Natural killer cell (primary cell): ENCODE measurements around the gene PCBP3. TPM values are rescaled to one million over a fixed set of nuclear protein-coding genes. Genes with fewer than 3 reads are reported as not detected.

Experiments used
- ATAC-seq, 3 donors: fragments of 150-1000 bp in 2 of 3; fragments of 200-7000 bp in 1 of 3; cut with Tn5 transposase; 1 replicate in 1 of 3; 2 replicates in 2 of 3; pipeline ENCODE4 v1.10.0; 2021; ENCODE audit warnings: mild to moderate bottlenecking in 2 of 3, moderate library complexity in 2 of 3
- DNase-seq, 2 donors: peaks; one replicate each; pipeline versions ENCODE4 v3.0.0 to v3.0.0-alpha.2; 2013 to 2021; ENCODE audit warnings: mixed read lengths in 1 of 2
- H3K27ac ChIP-seq: one replicate; pipeline ENCODE4 v1.5.1; 2013; ENCODE audit warnings: mild to moderate bottlenecking, low read length
- H3K27me3 ChIP-seq: one replicate; pipeline ENCODE4 v1.6.1; 2013; ENCODE audit warnings: low read length; ENCODE audit not compliant: control insufficient read depth, insufficient read depth
- H3K36me3 ChIP-seq: one replicate; pipeline ENCODE4 v1.6.1; 2013; ENCODE audit warnings: low read length; ENCODE audit not compliant: control insufficient read depth, insufficient read depth
- H3K4me1 ChIP-seq: one replicate; pipeline ENCODE4 v1.6.1; 2013; ENCODE audit warnings: low read length; ENCODE audit not compliant: control insufficient read depth, insufficient read depth
- H3K4me3 ChIP-seq: one replicate; pipeline ENCODE4 v1.5.1; 2013; ENCODE audit warnings: low read length
- H3K9me3 ChIP-seq: one replicate; pipeline ENCODE4 v1.6.1; 2013; ENCODE audit warnings: low read length; ENCODE audit not compliant: control insufficient read depth, insufficient read depth
- H3K27ac Mint-ChIP-seq, 2 donors: one replicate each; pipeline ENCODE4 v1.8.0; 2022; ENCODE audit warnings: mild to moderate bottlenecking in 2 of 2, mixed read lengths in 2 of 2, moderate library complexity in 1 of 2
- H3K27me3 Mint-ChIP-seq, 2 donors: one replicate each; pipeline ENCODE4 v1.8.0; 2022; ENCODE audit warnings: low read depth in 2 of 2, mixed read lengths in 2 of 2
- H3K36me3 Mint-ChIP-seq: one replicate; pipeline ENCODE4 v1.8.0; 2022; ENCODE audit warnings: mixed read lengths
- H3K4me1 Mint-ChIP-seq, 2 donors: one replicate each; pipeline ENCODE4 v1.8.0; 2022; ENCODE audit warnings: mixed read lengths in 2 of 2
- H3K4me3 Mint-ChIP-seq: one replicate; pipeline ENCODE4 v1.8.0; 2022; ENCODE audit warnings: mild to moderate bottlenecking, moderate library complexity, mixed read lengths
- H3K9me3 Mint-ChIP-seq, 2 donors: one replicate each; pipeline ENCODE4 v1.8.0; 2022; ENCODE audit warnings: mixed read lengths in 2 of 2
- WGBS: methylation state at CpG from one replicate; pipeline ENCODE4 v1.1.7; 2013; ENCODE audit warnings: missing lambda C conversion rate; ENCODE audit not compliant: insufficient coverage; 5-methylcytosine and 5-hydroxymethylcytosine counted together
- intact Hi-C: fragments of 100-400 bp; cut with micrococcal nuclease; formaldehyde crosslinking; loops from one replicate; pipeline ENCODE4 v1.14.2; 2022
- total RNA-seq, 4 donors: library from RNA; stranded (reverse); fragments of 120-200 nt in 1 of 4; gene quantifications; one replicate each; pipeline versions ENCODE4 v1.2.3 to v1.2.4, GENCODE V29; 2013 to 2022
- TF ChIP-seq, protein P1 (sequence below): fragments of 200-600 bp; IDR thresholded peaks from one replicate; pipeline ENCODE4 v1.8.0; 2022; ENCODE audit warnings: antibody characterized with exemption

PCBP3 gene
- total RNA-seq, 3 donors from 2014 or later (not counting 1 experiment from before 2014, with no cell fraction given) = 0.50 to 3.0 (median 0.52) TPM

GRCh38 chr21:45918011-45918410 lies 274.5 kb downstream of the PCBP3 start:
- Mint-ChIP-seq H3K4me3 (no peak overlapping the region), H3K9me3 (no peaks in the 10 kb centered on the region), H3K27me3 (no peaks in the 10 kb centered on the region), H3K36me3 (no peaks in the 10 kb centered on the region), H3K27ac (no peak overlapping the region), H3K4me1 (peaks cover 0 to 10% of the 10 kb centered on the region in 2 donors)
- ATAC-seq (no peak), DNase-seq (no peak)
- Histone ChIP-seq H3K36me3 (no peaks in the 10 kb centered on the region), H3K4me3 (no peak overlapping the region), H3K4me1 (peaks cover 30% of the 10 kb centered on the region), H3K27me3 (no peaks in the 10 kb centered on the region), H3K9me3 (no peaks in the 10 kb centered on the region), H3K27ac (no peak overlapping the region)
- intact Hi-C loops = no loop called here
- TF ChIP-seq, protein P1, sequence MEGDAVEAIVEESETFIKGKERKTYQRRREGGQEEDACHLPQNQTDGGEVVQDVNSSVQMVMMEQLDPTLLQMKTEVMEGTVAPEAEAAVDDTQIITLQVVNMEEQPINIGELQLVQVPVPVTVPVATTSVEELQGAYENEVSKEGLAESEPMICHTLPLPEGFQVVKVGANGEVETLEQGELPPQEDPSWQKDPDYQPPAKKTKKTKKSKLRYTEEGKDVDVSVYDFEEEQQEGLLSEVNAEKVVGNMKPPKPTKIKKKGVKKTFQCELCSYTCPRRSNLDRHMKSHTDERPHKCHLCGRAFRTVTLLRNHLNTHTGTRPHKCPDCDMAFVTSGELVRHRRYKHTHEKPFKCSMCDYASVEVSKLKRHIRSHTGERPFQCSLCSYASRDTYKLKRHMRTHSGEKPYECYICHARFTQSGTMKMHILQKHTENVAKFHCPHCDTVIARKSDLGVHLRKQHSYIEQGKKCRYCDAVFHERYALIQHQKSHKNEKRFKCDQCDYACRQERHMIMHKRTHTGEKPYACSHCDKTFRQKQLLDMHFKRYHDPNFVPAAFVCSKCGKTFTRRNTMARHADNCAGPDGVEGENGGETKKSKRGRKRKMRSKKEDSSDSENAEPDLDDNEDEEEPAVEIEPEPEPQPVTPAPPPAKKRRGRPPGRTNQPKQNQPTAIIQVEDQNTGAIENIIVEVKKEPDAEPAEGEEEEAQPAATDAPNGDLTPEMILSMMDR = no peak
- 97% methylated on average over 9 of the region's 11 CpGs for WGBS

DNA sequence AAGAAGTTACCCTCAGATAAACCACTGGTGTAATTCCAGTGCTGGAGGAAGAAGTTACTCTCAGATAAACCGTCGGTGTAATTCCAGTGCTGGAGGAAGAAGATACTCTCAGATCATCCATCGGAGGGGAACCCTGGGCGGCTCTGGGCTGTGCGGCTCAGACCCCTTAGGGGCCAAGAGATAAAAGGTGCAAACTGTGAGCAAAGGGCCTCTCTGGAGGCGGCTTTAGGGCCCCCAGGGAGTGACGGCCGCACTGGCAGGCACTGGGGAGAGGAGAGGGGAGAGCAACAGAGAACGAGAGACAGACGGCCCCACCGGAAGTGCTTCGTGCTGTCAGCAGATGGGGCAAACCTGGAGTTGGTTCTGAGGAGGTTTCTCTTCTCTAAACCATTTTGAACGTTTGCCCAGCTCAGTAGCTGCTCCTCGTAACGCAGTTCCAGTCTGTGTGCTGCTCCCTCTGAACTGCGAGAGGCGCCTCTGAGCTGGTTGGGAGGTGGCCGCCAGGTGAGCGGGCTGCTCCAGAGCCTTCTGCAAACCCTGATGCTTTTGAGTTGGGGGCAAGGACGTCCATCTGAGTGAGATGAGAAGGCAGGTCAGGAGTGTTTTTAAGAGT lies 275.4 kb downstream of the PCBP3 start:
- Mint-ChIP-seq H3K9me3 (no peaks in the 10 kb centered on the region), H3K4me1 (peaks cover 0 to 14% of the 10 kb centered on the region in 2 donors), H3K36me3 (no peaks in the 10 kb centered on the region), H3K27ac (no peak overlapping the region), H3K27me3 (no peaks in the 10 kb centered on the region), H3K4me3 (no peak overlapping the region)
- Histone ChIP-seq H3K36me3 (no peaks in the 10 kb centered on the region), H3K4me1 (peaks cover 32% of the 10 kb centered on the region), H3K4me3 (no peak overlapping the region), H3K27ac (no peak overlapping the region), H3K9me3 (no peaks in the 10 kb centered on the region), H3K27me3 (no peaks in the 10 kb centered on the region)
- 84% methylated on average over 20 of the region's 20 CpGs for WGBS
- TF ChIP-seq, protein P1 = no peak
- DNase-seq (no peak), ATAC-seq (no peak)
- intact Hi-C loops = no loop called here

GRCh38 chr21:45919593-45919992 lies 276.1 kb downstream of the PCBP3 start:
- intact Hi-C loops = no loop called here
- peaks cover 0 to 14% of the 10 kb centered on the region in 2 donors for H3K4me1 Mint-ChIP-seq
- H3K4me1 ChIP-seq = peaks cover 32% of the 10 kb centered on the region
- no peak overlapping the region for H3K4me3 ChIP-seq
- WGBS = 70% methylated on average over 15 of the region's 15 CpGs
- H3K27ac Mint-ChIP-seq = no peak overlapping the region
- no peak overlapping the region for H3K27ac ChIP-seq
- H3K9me3 Mint-ChIP-seq = no peaks in the 10 kb centered on the region
- no peaks in the 10 kb centered on the region for H3K27me3 ChIP-seq
- H3K4me3 Mint-ChIP-seq = no peak overlapping the region
- H3K36me3 Mint-ChIP-seq = no peaks in the 10 kb centered on the region
- TF ChIP-seq, protein P1 = no peak
- DNase-seq = no peak
- H3K27me3 Mint-ChIP-seq = no peaks in the 10 kb centered on the region
- H3K9me3 ChIP-seq = no peaks in the 10 kb centered on the region
- ATAC-seq = no peak
- no peaks in the 10 kb centered on the region for H3K36me3 ChIP-seq
